ENCODE measurements around the gene CIDEA.
A peak's percentile ranks its signal among the peaks of the same experiment; 100 is the strongest.

CIDEA gene

DNA sequence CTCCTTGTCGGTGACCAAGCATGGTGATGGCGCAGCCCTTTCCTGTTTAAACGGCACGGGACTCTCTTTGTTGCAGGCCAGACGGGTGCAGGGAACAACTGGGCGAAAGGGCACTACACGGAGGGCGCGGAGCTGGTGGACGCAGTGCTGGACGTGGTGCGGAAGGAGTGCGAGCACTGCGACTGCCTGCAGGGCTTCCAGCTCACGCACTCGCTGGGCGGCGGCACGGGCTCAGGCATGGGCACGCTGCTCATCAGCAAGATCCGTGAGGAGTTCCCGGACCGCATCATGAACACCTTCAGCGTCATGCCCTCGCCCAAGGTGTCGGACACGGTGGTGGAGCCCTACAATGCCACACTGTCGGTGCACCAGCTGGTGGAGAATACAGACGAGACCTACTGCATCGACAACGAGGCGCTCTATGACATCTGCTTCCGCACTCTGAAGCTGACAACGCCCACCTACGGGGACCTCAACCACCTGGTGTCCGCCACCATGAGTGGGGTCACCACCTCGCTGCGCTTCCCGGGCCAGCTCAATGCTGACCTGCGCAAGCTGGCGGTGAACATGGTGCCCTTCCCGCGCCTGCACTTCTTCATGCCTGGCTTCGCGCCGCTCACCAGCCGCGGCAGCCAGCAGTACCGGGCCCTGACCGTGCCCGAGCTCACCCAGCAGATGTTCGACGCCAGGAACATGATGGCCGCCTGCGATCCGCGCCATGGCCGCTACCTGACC is 71.0 kb downstream of the CIDEA start:
- DNase-seq = peak; percentile 30

DNA sequence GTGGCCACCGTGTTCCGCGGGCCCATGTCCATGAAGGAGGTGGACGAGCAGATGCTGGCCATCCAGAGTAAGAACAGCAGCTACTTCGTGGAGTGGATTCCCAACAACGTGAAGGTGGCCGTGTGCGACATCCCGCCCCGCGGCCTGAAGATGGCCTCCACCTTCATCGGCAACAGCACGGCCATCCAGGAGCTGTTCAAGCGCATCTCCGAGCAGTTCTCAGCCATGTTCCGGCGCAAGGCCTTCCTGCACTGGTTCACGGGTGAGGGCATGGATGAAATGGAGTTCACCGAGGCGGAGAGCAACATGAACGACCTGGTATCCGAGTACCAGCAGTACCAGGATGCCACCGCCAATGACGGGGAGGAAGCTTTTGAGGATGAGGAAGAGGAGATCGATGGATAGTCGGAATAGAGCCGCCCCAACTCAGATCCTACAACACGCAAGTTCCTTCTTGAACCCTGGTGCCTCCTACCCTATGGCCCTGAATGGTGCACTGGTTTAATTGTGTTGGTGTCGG is 71.6 kb downstream of the CIDEA start:
- peak; percentile 15 for DNase-seq

DNA sequence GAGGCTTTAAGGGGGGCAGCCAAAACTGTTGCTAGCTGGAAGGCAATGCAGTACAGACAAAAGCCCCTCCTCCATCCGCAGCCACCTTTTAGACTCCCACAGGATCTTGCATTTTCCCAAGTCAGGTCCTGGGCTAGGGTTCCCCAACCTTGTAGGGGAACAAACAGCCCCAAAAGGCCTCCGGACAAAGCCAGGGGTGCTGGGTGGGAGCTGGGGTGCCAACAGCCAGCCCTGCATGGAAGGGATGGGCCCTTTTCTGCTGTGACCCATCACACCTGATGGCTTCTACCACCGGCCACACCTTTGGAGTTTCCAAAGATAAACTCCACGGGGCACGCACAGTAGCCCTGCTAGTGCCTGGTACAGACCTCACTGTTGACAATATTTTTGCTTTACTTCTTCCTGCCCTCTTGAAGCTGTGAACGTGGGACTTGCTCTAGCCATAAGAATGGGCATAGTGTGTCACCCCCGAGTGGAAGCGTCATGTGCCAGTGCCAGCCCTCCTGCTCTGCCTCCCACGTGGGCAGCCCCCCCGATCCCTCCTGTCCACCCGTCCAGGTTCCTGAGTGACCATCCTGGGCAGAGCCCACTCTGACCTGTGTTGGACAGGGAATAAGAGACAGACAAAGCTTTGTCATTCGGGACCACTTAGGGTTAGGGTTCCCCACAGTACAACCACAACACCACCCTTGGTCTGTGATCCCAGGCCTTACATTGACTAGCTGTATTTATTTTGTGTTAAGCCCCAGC is 72.7 kb downstream of the CIDEA start:
- DNase-seq = peak; percentile 15

All from femur (tissue), 1 donor.